ENCODE data around the gene PEX1.
"Not testable (repeated sequence)": the region's sequence is repeated elsewhere in the genome, so short reads cannot be mapped to it uniquely, and the experiment has no call there.

The PEX1 gene

GRCh38 chr7:92543542-92543941, 15.2 kb upstream of the PEX1 start:
- not testable (repeated sequence) for H3K4ac ChIP-seq (ENCODE audit: low read depth in 1 of 2, low read length in 2 of 2); H3K4me1 ChIP-seq (ENCODE audit: control insufficient read depth, insufficient read depth, low read depth, low read length)
- WGBS: 100% methylated on average over 2 of the region's 3 CpGs

GRCh38 chr7:92534572-92534971, 6.3 kb upstream of the PEX1 start:
- Histone ChIP-seq H3K4me1 (ENCODE audit: control insufficient read depth, insufficient read depth, low read depth, low read length) (no peaks in the 10 kb centered on the region), H3K27me3 (ENCODE audit: control insufficient read depth in 1 of 2, insufficient read depth in 1 of 2, low read length in 2 of 2) (no peaks in the 10 kb centered on the region), H3K36me3 (ENCODE audit: control insufficient read depth in 1 of 2, insufficient read depth in 2 of 2, low read depth in 1 of 2, low read length in 2 of 2) (peaks cover 20 to 88% of the 10 kb centered on the region in 2 experiments), H3K18ac (ENCODE audit: low read depth in 1 of 2, low read length in 2 of 2) (no peak overlapping the region), H4K8ac (ENCODE audit: low read length) (no peak overlapping the region), H2BK120ac (ENCODE audit: low read depth, low read length) (no peak overlapping the region), H2BK12ac (ENCODE audit: low read length in 2 of 2) (no peak overlapping the region), H2BK5ac (ENCODE audit: low read depth, low read length, poor library complexity, severe bottlenecking) (no peak overlapping the region), H3K23ac (ENCODE audit: low read length in 2 of 2) (no peak overlapping the region), H3K4me2 (ENCODE audit: low read length, poor library complexity, severe bottlenecking) (no peak overlapping the region), H3K9ac (ENCODE audit: low read length) (no peak overlapping the region), H4K91ac (ENCODE audit: low read length) (no peak overlapping the region), H3K79me1 (replicated peaks; ENCODE audit: low read length, poor library complexity, severe bottlenecking) (peaks cover 23% of the 10 kb centered on the region), H3K4ac (ENCODE audit: low read depth in 1 of 2, low read length in 2 of 2) (no peak overlapping the region), H3K9me3 (ENCODE audit: control insufficient read depth, low read length) (no peaks in the 10 kb centered on the region), H2BK15ac (ENCODE audit: low read depth, poor library complexity, severe bottlenecking) (no peak overlapping the region), H3K27ac (ENCODE audit: low read length, poor library complexity, severe bottlenecking) (no peak overlapping the region), H3K14ac (ENCODE audit: low read length in 2 of 2) (no peak overlapping the region), H2AFZ (ENCODE audit: low read depth, low read length) (no peak overlapping the region), H3K4me3 (ENCODE audit: insufficient read depth in 1 of 2, low read depth in 1 of 2, low read length in 2 of 2) (no peak overlapping the region), H2AK5ac (ENCODE audit: low read length, severe bottlenecking) (no peak overlapping the region)
- WGBS: 85% methylated on average over 9 of the region's 9 CpGs
- DNase-seq: no peak

More at GRCh38 chr7:92543542-92543941, 15.2 kb upstream of the PEX1 start:
- not testable (repeated sequence) for H2BK5ac ChIP-seq (ENCODE audit: low read depth, low read length, poor library complexity, severe bottlenecking); H2BK120ac ChIP-seq (ENCODE audit: low read depth, low read length); H3K79me1 ChIP-seq (replicated peaks; ENCODE audit: low read length, poor library complexity, severe bottlenecking); DNase-seq; H4K91ac ChIP-seq (ENCODE audit: low read length); H2AK5ac ChIP-seq (ENCODE audit: low read length, severe bottlenecking); H3K23ac ChIP-seq (ENCODE audit: low read length in 2 of 2); H2AFZ ChIP-seq (ENCODE audit: low read depth, low read length); H2BK12ac ChIP-seq (ENCODE audit: low read length in 2 of 2); H3K18ac ChIP-seq (ENCODE audit: low read depth in 1 of 2, low read length in 2 of 2); H4K8ac ChIP-seq (ENCODE audit: low read length); H3K14ac ChIP-seq (ENCODE audit: low read length in 2 of 2); H3K27me3 ChIP-seq (ENCODE audit: control insufficient read depth in 1 of 2, insufficient read depth in 1 of 2, low read length in 2 of 2); H3K9me3 ChIP-seq (ENCODE audit: control insufficient read depth, low read length); H3K4me2 ChIP-seq (ENCODE audit: low read length, poor library complexity, severe bottlenecking); H3K36me3 ChIP-seq (ENCODE audit: control insufficient read depth in 1 of 2, insufficient read depth in 2 of 2, low read depth in 1 of 2, low read length in 2 of 2); H3K27ac ChIP-seq (ENCODE audit: low read length, poor library complexity, severe bottlenecking); H3K9ac ChIP-seq (ENCODE audit: low read length); H3K4me3 ChIP-seq (ENCODE audit: insufficient read depth in 1 of 2, low read depth in 1 of 2, low read length in 2 of 2); H2BK15ac ChIP-seq (ENCODE audit: low read depth, poor library complexity, severe bottlenecking)

- H2BK15ac ChIP-seq (ENCODE audit: low read depth, poor library complexity, severe bottlenecking): no peak overlapping the region
- WGBS: 2% methylated on average over 13 of the region's 13 CpGs
- H4K8ac ChIP-seq (ENCODE audit: low read length): peak overlapping the region; percentile 94
- peak overlapping the region in 1 of 2 experiments; percentile 98 for H3K4ac ChIP-seq (ENCODE audit: low read depth in 1 of 2, low read length in 2 of 2)
- H4K91ac ChIP-seq (ENCODE audit: low read length): peak overlapping the region; percentile 79
- peak overlapping the region; percentile 96 for H3K9ac ChIP-seq (ENCODE audit: low read length)
- no peak overlapping the region for H2BK120ac ChIP-seq (ENCODE audit: low read depth, low read length)
- H2AFZ ChIP-seq (ENCODE audit: low read depth, low read length): peak overlapping the region; percentile 96
- peaks cover 8 to 33% of the 10 kb centered on the region in 2 experiments for H3K36me3 ChIP-seq (ENCODE audit: control insufficient read depth in 1 of 2, insufficient read depth in 2 of 2, low read depth in 1 of 2, low read length in 2 of 2)
- H3K23ac ChIP-seq (ENCODE audit: low read length in 2 of 2): peak overlapping the region in 1 of 2 experiments; percentile 94
- peak overlapping the region in 1 of 2 experiments; percentile 88 for H3K14ac ChIP-seq (ENCODE audit: low read length in 2 of 2)
- H3K27ac ChIP-seq (ENCODE audit: low read length, poor library complexity, severe bottlenecking): peak overlapping the region; percentile 84
- H2AK5ac ChIP-seq (ENCODE audit: low read length, severe bottlenecking): peak overlapping the region; percentile 41
- H3K79me1 ChIP-seq (replicated peaks; ENCODE audit: low read length, poor library complexity, severe bottlenecking): peaks cover 29% of the 10 kb centered on the region
- H2BK12ac ChIP-seq (ENCODE audit: low read length in 2 of 2): peak overlapping the region in 1 of 2 experiments; percentile 47
- peak overlapping the region; percentile 80 to 96 for H3K4me3 ChIP-seq (ENCODE audit: insufficient read depth in 1 of 2, low read depth in 1 of 2, low read length in 2 of 2)
- H3K4me1 ChIP-seq (ENCODE audit: control insufficient read depth, insufficient read depth, low read depth, low read length): no peaks in the 10 kb centered on the region
- H3K4me2 ChIP-seq (ENCODE audit: low read length, poor library complexity, severe bottlenecking): peak overlapping the region; percentile 88
- no peaks in the 10 kb centered on the region for H3K9me3 ChIP-seq (ENCODE audit: control insufficient read depth, low read length)
- peak overlapping the region in 1 of 2 experiments; percentile 96 for H3K18ac ChIP-seq (ENCODE audit: low read depth in 1 of 2, low read length in 2 of 2)
- H2BK5ac ChIP-seq (ENCODE audit: low read depth, low read length, poor library complexity, severe bottlenecking): peak overlapping the region; percentile 53
- no peak for DNase-seq
- no peaks in the 10 kb centered on the region for H3K27me3 ChIP-seq (ENCODE audit: control insufficient read depth in 1 of 2, insufficient read depth in 1 of 2, low read length in 2 of 2)
These were observed 591 bp upstream of the PEX1 start for GRCh38 chr7:92528958-92529264.

- Histone ChIP-seq H3K79me1 (replicated peaks; ENCODE audit: low read length, poor library complexity, severe bottlenecking) (peaks cover 31% of the 10 kb centered on the region), H3K18ac (ENCODE audit: low read depth in 1 of 2, low read length in 2 of 2) (peak overlapping the region in 1 of 2 experiments; percentile 83), H3K4me2 (ENCODE audit: low read length, poor library complexity, severe bottlenecking) (peak overlapping the region; percentile 73), H4K8ac (ENCODE audit: low read length) (peak overlapping the region; percentile 81), H3K4me1 (ENCODE audit: control insufficient read depth, insufficient read depth, low read depth, low read length) (peaks cover 2% of the 10 kb centered on the region), H3K23ac (ENCODE audit: low read length in 2 of 2) (peak overlapping the region in 1 of 2 experiments; percentile 14), H3K36me3 (ENCODE audit: control insufficient read depth in 1 of 2, insufficient read depth in 2 of 2, low read depth in 1 of 2, low read length in 2 of 2) (peaks cover 8 to 20% of the 10 kb centered on the region in 2 experiments), H2BK12ac (ENCODE audit: low read length in 2 of 2) (no peak overlapping the region), H2BK5ac (ENCODE audit: low read depth, low read length, poor library complexity, severe bottlenecking) (no peak overlapping the region), H3K4ac (ENCODE audit: low read depth in 1 of 2, low read length in 2 of 2) (peak overlapping the region in 1 of 2 experiments; percentile 4), H3K9me3 (ENCODE audit: control insufficient read depth, low read length) (no peaks in the 10 kb centered on the region), H3K4me3 (ENCODE audit: insufficient read depth in 1 of 2, low read depth in 1 of 2, low read length in 2 of 2) (peak overlapping the region; percentile 94 to 99), H3K14ac (ENCODE audit: low read length in 2 of 2) (no peak overlapping the region), H3K27me3 (ENCODE audit: control insufficient read depth in 1 of 2, insufficient read depth in 1 of 2, low read length in 2 of 2) (no peaks in the 10 kb centered on the region), H2AFZ (ENCODE audit: low read depth, low read length) (peak overlapping the region; percentile 99), H2AK5ac (ENCODE audit: low read length, severe bottlenecking) (no peak overlapping the region), H3K27ac (ENCODE audit: low read length, poor library complexity, severe bottlenecking) (no peak overlapping the region), H2BK15ac (ENCODE audit: low read depth, poor library complexity, severe bottlenecking) (no peak overlapping the region), H4K91ac (ENCODE audit: low read length) (no peak overlapping the region), H3K9ac (ENCODE audit: low read length) (peak overlapping the region; percentile 90), H2BK120ac (ENCODE audit: low read depth, low read length) (peak overlapping the region; percentile 27)
- WGBS: 4% methylated on average over 29 of the region's 31 CpGs
- DNase-seq: peak; percentile 78
These were observed 776 bp downstream of the PEX1 start for GRCh38 chr7:92527300-92528187.

Data from mesenchymal stem cell (in vitro differentiated cells and primary cell).